D721Med (cell line): ENCODE results near the gene GALNT17.

Source experiments
- DNase-seq: peaks from one replicate; pipeline ENCODE4 v3.0.0; 2011; ENCODE audit warnings: low spot score; ENCODE audit not compliant: insufficient read length
- FAIRE-seq: peaks from 2 replicates; lab custom pipeline; 2011; peaks lifted over from hg19 to GRCh38; lab: Jason Lieb, UNC
- CTCF ChIP-seq: IDR thresholded peaks from 2 replicates; pipeline ENCODE4 v1.5.1; 2012; ENCODE audit warnings: mild to moderate bottlenecking, control low read depth; ENCODE audit not compliant: insufficient read depth; ENCODE audit errors: missing control alignments

GALNT17 gene

GRCh38 chr7:71708710-71709109 is 576.8 kb downstream of the GALNT17 start:
- FAIRE-seq: no peak
- no peak for DNase-seq
- no peak for TF ChIP-seq CTCF

GRCh38 chr7:71710442-71710841 is 578.5 kb downstream of the GALNT17 start:
- no peak for FAIRE-seq
- no peak for TF ChIP-seq CTCF
- no peak for DNase-seq

- TF ChIP-seq CTCF: no peak
- DNase-seq (no peak), FAIRE-seq (no peak)
Measured at GRCh38 chr7:71712653-71713180, 580.8 kb downstream of the GALNT17 start.

- TF ChIP-seq CTCF: no peak
- no peak for DNase-seq
- no peak for FAIRE-seq
Measured at GRCh38 chr7:71716690-71717089, 584.7 kb downstream of the GALNT17 start.

GRCh38 chr7:71718563-71718962 is 586.6 kb downstream of the GALNT17 start:
- FAIRE-seq (no peak), DNase-seq (no peak)
- no peak for TF ChIP-seq CTCF

- FAIRE-seq: no peak
- TF ChIP-seq CTCF: no peak
- DNase-seq: no peak
Measured at GRCh38 chr7:71721742-71722141, 589.8 kb downstream of the GALNT17 start.

GRCh38 chr7:71723859-71724258 is 591.9 kb downstream of the GALNT17 start:
- FAIRE-seq (no peak), DNase-seq (no peak)
- no peak for TF ChIP-seq CTCF
